Measurements from ENCODE around the gene BRINP1. TPM values are rescaled to one million over a fixed set of nuclear protein-coding genes. Genes with fewer than 3 reads are reported as not detected.

Gene BRINP1
- polyA plus RNA-seq, 3 donors = not detected

- H3K79me2 ChIP-seq (ENCODE audit: insufficient read depth, low read length) = no peaks in the 10 kb centered on the region
- H3K9me3 Mint-ChIP-seq = peaks cover 2 to 6% (median 3%) of the 10 kb centered on the region in 7 donors
- no peak overlapping the region for H3K4me2 ChIP-seq (replicated peaks; ENCODE audit: extremely low read depth, low read length, poor library complexity, severe bottlenecking)
- WGBS (ENCODE audit: insufficient coverage) = 82% methylated on average over 2 of the region's 2 CpGs
- no peak overlapping the region for H2AFZ ChIP-seq (ENCODE audit: insufficient read depth, low read depth, low read length, poor library complexity, severe bottlenecking)
- H3K9ac ChIP-seq (ENCODE audit: insufficient read depth, low read length, poor library complexity, severe bottlenecking) = no peak overlapping the region
- H3K27me3 Mint-ChIP-seq (ENCODE audit: low read depth in 3 of 3) = peaks cover 0 to 3% (median 0%) of the 10 kb centered on the region in 3 donors
- no peaks in the 10 kb centered on the region for H4K20me1 ChIP-seq (ENCODE audit: insufficient read depth, low read length)
- H3K4me3 Mint-ChIP-seq = no peak overlapping the region
- no peaks in the 10 kb centered on the region for H3K36me3 Mint-ChIP-seq
- no peak overlapping the region for H3K27ac ChIP-seq (ENCODE audit: low read depth in 1 of 2, low read length in 2 of 2)
- no peak overlapping the region for H3K27ac Mint-ChIP-seq
- intact Hi-C loops (cut with micrococcal nuclease) = no loop called here
- H3K4me3 ChIP-seq (replicated peaks in 1 of 3; ENCODE audit: low read depth in 2 of 3, low read length in 3 of 3) = no peak overlapping the region
- H3K4me1 ChIP-seq (ENCODE audit: control insufficient read depth in 1 of 2, insufficient read depth in 2 of 2, low read length in 2 of 2) = no peaks in the 10 kb centered on the region
- H3K36me3 ChIP-seq (replicated peaks in 1 of 2; ENCODE audit: control insufficient read depth in 1 of 2, insufficient read depth in 2 of 2, low read length in 2 of 2) = no peaks in the 10 kb centered on the region
- no peaks in the 10 kb centered on the region for H3K4me1 Mint-ChIP-seq
- DNase-seq = no peak
- H3K27me3 ChIP-seq (ENCODE audit: control insufficient read depth in 2 of 2, insufficient read depth in 2 of 2, low read length in 2 of 2) = no peaks in the 10 kb centered on the region
- no peaks in the 10 kb centered on the region for H3K9me3 ChIP-seq (replicated peaks in 1 of 2; ENCODE audit: control insufficient read depth in 1 of 2, insufficient read depth in 1 of 2, low read length in 2 of 2)
- TF ChIP-seq CTCF (IDR thresholded peaks at IDR 0.05) = no peak
These were observed 215.8 kb downstream of the BRINP1 start for GRCh38 chr9:119153402-119153801.

DNA sequence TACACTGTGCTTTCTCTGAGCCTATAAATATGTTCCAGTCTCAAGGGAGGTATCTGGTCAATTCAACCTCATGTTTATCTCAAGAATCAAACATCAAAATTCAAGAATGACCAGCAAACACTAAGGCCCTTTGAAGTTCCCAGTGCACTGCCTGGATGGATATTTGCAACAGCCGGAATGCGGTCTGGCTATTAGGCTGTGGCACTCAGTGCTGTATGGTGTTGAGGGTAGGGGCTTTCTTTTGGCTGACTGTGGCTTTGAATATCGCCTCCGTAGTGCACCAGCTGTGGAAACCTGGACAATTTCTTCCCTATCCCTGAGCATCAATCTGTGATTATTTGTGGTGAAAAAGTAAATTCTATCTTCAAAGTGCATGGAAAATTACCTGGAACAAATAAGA is 220.4 kb downstream of the BRINP1 start:
- H3K79me2 ChIP-seq (ENCODE audit: insufficient read depth, low read length) = no peaks in the 10 kb centered on the region
- no peak overlapping the region for H3K27ac ChIP-seq (ENCODE audit: low read depth in 1 of 2, low read length in 2 of 2)
- H3K9ac ChIP-seq (ENCODE audit: insufficient read depth, low read length, poor library complexity, severe bottlenecking) = no peak overlapping the region
- DNase-seq = no peak
- H3K4me3 Mint-ChIP-seq = no peak overlapping the region
- H2AFZ ChIP-seq (ENCODE audit: insufficient read depth, low read depth, low read length, poor library complexity, severe bottlenecking) = no peak overlapping the region
- H3K4me3 ChIP-seq (replicated peaks in 1 of 3; ENCODE audit: low read depth in 2 of 3, low read length in 3 of 3) = no peak overlapping the region
- peaks cover 0 to 6% (median 0%) of the 10 kb centered on the region in 7 donors for H3K9me3 Mint-ChIP-seq
- no peaks in the 10 kb centered on the region for H3K27me3 ChIP-seq (ENCODE audit: control insufficient read depth in 2 of 2, insufficient read depth in 2 of 2, low read length in 2 of 2)
- H3K4me2 ChIP-seq (replicated peaks; ENCODE audit: extremely low read depth, low read length, poor library complexity, severe bottlenecking) = no peak overlapping the region
- no peaks in the 10 kb centered on the region for H3K36me3 Mint-ChIP-seq
- 86% methylated on average over 2 of the region's 4 CpGs for WGBS (ENCODE audit: insufficient coverage)
- no peaks in the 10 kb centered on the region for H3K36me3 ChIP-seq (replicated peaks in 1 of 2; ENCODE audit: control insufficient read depth in 1 of 2, insufficient read depth in 2 of 2, low read length in 2 of 2)
- intact Hi-C loops (cut with micrococcal nuclease) = no loop called here
- no peaks in the 10 kb centered on the region for H3K4me1 Mint-ChIP-seq
- H4K20me1 ChIP-seq (ENCODE audit: insufficient read depth, low read length) = no peaks in the 10 kb centered on the region
- no peak for TF ChIP-seq CTCF (IDR thresholded peaks at IDR 0.05)
- peaks cover 0 to 2% (median 0%) of the 10 kb centered on the region in 3 donors for H3K27me3 Mint-ChIP-seq (ENCODE audit: low read depth in 3 of 3)
- no peaks in the 10 kb centered on the region for H3K9me3 ChIP-seq (replicated peaks in 1 of 2; ENCODE audit: control insufficient read depth in 1 of 2, insufficient read depth in 1 of 2, low read length in 2 of 2)
- H3K27ac Mint-ChIP-seq = no peak overlapping the region
- no peaks in the 10 kb centered on the region for H3K4me1 ChIP-seq (ENCODE audit: control insufficient read depth in 1 of 2, insufficient read depth in 2 of 2, low read length in 2 of 2)

Data from CD14-positive monocyte (primary cell).